H1 (cell line): ENCODE results near the gene URAD. TPM values are rescaled to one million over a fixed set of nuclear protein-coding genes. Genes with fewer than 3 reads are reported as not detected.

Experiments used
- BACH1 ChIP-seq: IDR thresholded peaks from 2 replicates; pipeline ENCODE4 v1.6.1; 2012; ENCODE audit warnings: low read length, improper control_type of control experiment
- BCL11A ChIP-seq, 2 experiments: IDR thresholded peaks; one replicate each; pipeline ENCODE4 v1.6.1; 2011; ENCODE audit warnings: low read depth in 2 of 2, low read length in 2 of 2, mild to moderate bottlenecking in 2 of 2
- BRCA1 ChIP-seq: IDR thresholded peaks from 2 replicates; pipeline ENCODE4 v1.6.1; 2012; ENCODE audit warnings: low read depth, low read length, improper control_type of control experiment
- CEBPB ChIP-seq: IDR thresholded peaks from 2 replicates; pipeline ENCODE4 v1.6.1; 2012; ENCODE audit warnings: low read depth, low read length
- CHD1 ChIP-seq: IDR thresholded peaks from 2 replicates; pipeline ENCODE4 v1.6.1; 2012; ENCODE audit warnings: low read depth, low read length, improper control_type of control experiment
- CREB1 ChIP-seq: IDR thresholded peaks from 2 replicates; pipeline ENCODE4 v1.6.1; 2012; ENCODE audit warnings: inconsistent platforms
- CTCF ChIP-seq, 3 experiments: IDR thresholded peaks; 1 replicate in 2 of 3; 2 replicates in 1 of 3; pipeline versions ENCODE4 v1.5.1 to v1.6.1; 2011; ENCODE audit warnings: low read length in 3 of 3, mild to moderate bottlenecking in 3 of 3, inconsistent platforms in 2 of 3, low read depth in 1 of 3, moderate library complexity in 1 of 3; ENCODE audit not compliant: insufficient read depth in 1 of 3; ENCODE audit errors: control extremely low read depth in 1 of 3
- GABPA ChIP-seq: IDR thresholded peaks from 2 replicates; pipeline ENCODE4 v1.6.1; 2011; ENCODE audit warnings: mild to moderate bottlenecking, low read length, moderate library complexity, borderline replicate concordance; ENCODE audit not compliant: insufficient read depth
- NRF1 ChIP-seq: IDR thresholded peaks from 2 replicates; pipeline ENCODE4 v1.6.1; 2011; ENCODE audit warnings: mild to moderate bottlenecking, low read depth, low read length, improper control_type of control experiment
- PHF8 ChIP-seq: fragments of 200-600 bp; sonication (generic); conservative IDR thresholded peaks from 2 replicates; pipeline ENCODE4 v1.7.1; 2012; ENCODE audit warnings: low read depth, mild to moderate bottlenecking, inconsistent platforms, low read length, moderate library complexity
- POLR2A ChIP-seq, 2 experiments: IDR thresholded peaks; 1 replicate in 1 of 2; 2 replicates in 1 of 2; pipeline ENCODE4 v1.6.1; 2011; ENCODE audit warnings: low read depth in 2 of 2, low read length in 2 of 2, mild to moderate bottlenecking in 2 of 2; ENCODE audit errors: control extremely low read depth in 1 of 2
- POLR2AphosphoS5 ChIP-seq: IDR thresholded peaks from 2 replicates; pipeline ENCODE4 v1.6.1; 2011; ENCODE audit warnings: low read depth, low read length
- RXRA ChIP-seq: IDR thresholded peaks from 2 replicates; pipeline ENCODE4 v1.6.1; 2011; ENCODE audit warnings: low read depth, mild to moderate bottlenecking, low read length, moderate library complexity; ENCODE audit not compliant: insufficient read depth
- SIRT6 ChIP-seq: IDR thresholded peaks from one replicate; pipeline ENCODE4 v1.7.1; 2012; ENCODE audit warnings: low read length, inconsistent platforms
- TAF1 ChIP-seq: IDR thresholded peaks from 2 replicates; pipeline ENCODE4 v1.6.1; 2011; ENCODE audit warnings: mild to moderate bottlenecking, low read depth, low read length
- TBP ChIP-seq: IDR thresholded peaks from 2 replicates; pipeline ENCODE4 v1.6.1; 2011; ENCODE audit warnings: low read depth, low read length, improper control_type of control experiment
- YY1 ChIP-seq: IDR thresholded peaks from 2 replicates; pipeline ENCODE4 v1.6.1; 2011; ENCODE audit warnings: low read depth, mild to moderate bottlenecking, low read length
- polyA plus RNA-seq, 7 experiments: library from polyadenylated mRNA; depleted of rRNA in 3 of 7; stranded (reverse) in 5 of 7; unstranded in 2 of 7; fragments of >200 nt in 5 of 7; fragments of 200-250 nt in 2 of 7; gene quantifications; 1 replicate in 5 of 7; 2 replicates in 1 of 7; 4 replicates in 1 of 7; pipeline versions ENCODE4 v1.2.1 to v1.2.3, GENCODE V29; 2011 to 2013; ENCODE audit warnings: missing spikeins in 2 of 7, mixed read lengths in 2 of 7
- total RNA-seq: library from RNA; stranded (reverse); fragmentation: NEBNext Ultra II Directional; extraction: Animal tissue kit (Norgen Biotek cat#: 25700); gene quantifications from 2 replicates; pipeline ENCODE4 v1.2.1, GENCODE V29; 2021

URAD gene
- total and polyA plus RNA-seq, 2 of the 8 experiments (the other 6 are each of a cell fraction or from before 2014, with no cell fraction given): not detected

- TF ChIP-seq CTCF (IDR thresholded peaks at IDR 0.05; ENCODE audit: control extremely low read depth in 1 of 3, insufficient read depth in 1 of 3, low read depth in 1 of 3, low read length in 3 of 3) (peak in 2 of 3 experiments; percentile 81 to 83; a peak in 3 of 4 replicates), CREB1 (peak; percentile 55), RXRA (no peak), POLR2A (IDR thresholded peaks at IDR 0.05; ENCODE audit: control extremely low read depth in 1 of 2, low read depth in 2 of 2, low read length in 2 of 2) (no peak), TAF1 (no peak), POLR2AphosphoS5 (no peak), BCL11A (IDR thresholded peaks at IDR 0.05; ENCODE audit: low read depth in 2 of 2, low read length in 2 of 2) (no peak), CHD1 (no peak), CEBPB (no peak), YY1 (no peak), BRCA1 (no peak), PHF8 (no peak), GABPA (no peak), BACH1 (no peak), SIRT6 (no peak), TBP (no peak), NRF1 (no peak)
Observed at GRCh38 chr13:27960362-27961226, 27.9 kb downstream of the URAD start (continued).
